Skeletal muscle satellite cell (primary cell): ENCODE results near the gene ARSK.

Source experiments
- H3K27me3 ChIP-seq: 2 replicates; pipeline ENCODE4 v1.7.0; 2013; ENCODE audit warnings: low read length; ENCODE audit not compliant: control insufficient read depth, insufficient read depth
- H3K36me3 ChIP-seq: 2 replicates; pipeline ENCODE4 v1.7.0; 2013; ENCODE audit warnings: mild to moderate bottlenecking, control low read depth, low read length; ENCODE audit not compliant: insufficient read depth
- H3K4me1 ChIP-seq: 2 replicates; pipeline ENCODE4 v1.7.0; 2013; ENCODE audit warnings: low read length; ENCODE audit not compliant: control insufficient read depth, insufficient read depth
- H3K4me2 ChIP-seq: 2 replicates; pipeline ENCODE4 v1.7.0; 2013; ENCODE audit warnings: mild to moderate bottlenecking, low read length
- H3K4me3 ChIP-seq: 2 replicates; pipeline ENCODE4 v1.7.0; 2013; ENCODE audit warnings: low read length
- H3K9ac ChIP-seq: 2 replicates; pipeline ENCODE4 v1.7.0; 2013; ENCODE audit warnings: mild to moderate bottlenecking, low read depth, low read length, moderate library complexity
- H3K9me3 ChIP-seq: replicated peaks from 2 replicates; pipeline ENCODE4 v1.7.0; 2013; ENCODE audit warnings: mild to moderate bottlenecking, control low read depth, low read length

ARSK gene

GRCh38 chr5:95609711-95610110, 54.8 kb downstream of the ARSK start:
- no peaks in the 10 kb centered on the region for H3K36me3 ChIP-seq

GRCh38 chr5:95610546-95610945, 55.6 kb downstream of the ARSK start:
- H3K27me3 ChIP-seq: no peaks in the 10 kb centered on the region
- H3K9ac ChIP-seq: no peak overlapping the region
- no peaks in the 10 kb centered on the region for H3K9me3 ChIP-seq
- no peaks in the 10 kb centered on the region for H3K36me3 ChIP-seq
- no peak overlapping the region for H3K4me2 ChIP-seq
- H3K4me3 ChIP-seq: no peak overlapping the region
- H3K4me1 ChIP-seq: no peaks in the 10 kb centered on the region

More at GRCh38 chr5:95609711-95610110, 54.8 kb downstream of the ARSK start:
- Histone ChIP-seq H3K27me3 (no peaks in the 10 kb centered on the region), H3K9me3 (no peaks in the 10 kb centered on the region), H3K4me3 (no peak overlapping the region), H3K4me1 (no peaks in the 10 kb centered on the region), H3K9ac (no peak overlapping the region), H3K4me2 (no peak overlapping the region)

- peaks cover 4% of the 10 kb centered on the region for H3K4me1 ChIP-seq
- no peaks in the 10 kb centered on the region for H3K9me3 ChIP-seq
- no peak overlapping the region for H3K4me3 ChIP-seq
Observed at GRCh38 chr5:95611396-95611795, 56.5 kb downstream of the ARSK start.

GRCh38 chr5:95613514-95613913, 58.6 kb downstream of the ARSK start:
- Histone ChIP-seq H3K27me3 (no peaks in the 10 kb centered on the region), H3K9me3 (no peaks in the 10 kb centered on the region), H3K9ac (no peak overlapping the region), H3K4me3 (no peak overlapping the region), H3K4me1 (peaks cover 12% of the 10 kb centered on the region), H3K36me3 (no peaks in the 10 kb centered on the region), H3K4me2 (no peak overlapping the region)

More at GRCh38 chr5:95611396-95611795, 56.5 kb downstream of the ARSK start:
- Histone ChIP-seq H3K4me2 (no peak overlapping the region), H3K36me3 (no peaks in the 10 kb centered on the region), H3K9ac (no peak overlapping the region), H3K27me3 (no peaks in the 10 kb centered on the region)

GRCh38 chr5:95615164-95615467, 60.2 kb downstream of the ARSK start:
- H3K4me2 ChIP-seq: no peak overlapping the region
- H3K9ac ChIP-seq: no peak overlapping the region
- H3K36me3 ChIP-seq: no peaks in the 10 kb centered on the region
- H3K9me3 ChIP-seq: no peaks in the 10 kb centered on the region
- no peaks in the 10 kb centered on the region for H3K27me3 ChIP-seq
- H3K4me3 ChIP-seq: no peak overlapping the region
- peaks cover 21% of the 10 kb centered on the region for H3K4me1 ChIP-seq

- no peaks in the 10 kb centered on the region for H3K36me3 ChIP-seq
- no peaks in the 10 kb centered on the region for H3K9me3 ChIP-seq
- H3K4me1 ChIP-seq: peaks cover 34% of the 10 kb centered on the region
- no peak overlapping the region for H3K4me3 ChIP-seq
- peak overlapping the region; percentile 32 for H3K4me2 ChIP-seq
- peaks cover 5% of the 10 kb centered on the region for H3K27me3 ChIP-seq
- H3K9ac ChIP-seq: no peak overlapping the region
Observed at GRCh38 chr5:95617057-95617456, 62.2 kb downstream of the ARSK start.

- peak overlapping the region; percentile 99 for H3K4me2 ChIP-seq
- H3K36me3 ChIP-seq: no peaks in the 10 kb centered on the region
- no peak overlapping the region for H3K4me3 ChIP-seq
- no peak overlapping the region for H3K9ac ChIP-seq
- peaks cover 5% of the 10 kb centered on the region for H3K27me3 ChIP-seq
- H3K9me3 ChIP-seq: no peaks in the 10 kb centered on the region
- peaks cover 34% of the 10 kb centered on the region for H3K4me1 ChIP-seq
Observed at GRCh38 chr5:95619096-95619495, 64.2 kb downstream of the ARSK start.

GRCh38 chr5:95619514-95620029, 64.7 kb downstream of the ARSK start:
- H3K36me3 ChIP-seq: no peaks in the 10 kb centered on the region
- peak overlapping the region; percentile 99 for H3K4me2 ChIP-seq
- peak overlapping the region; percentile 78 for H3K4me3 ChIP-seq
- peaks cover 5% of the 10 kb centered on the region for H3K27me3 ChIP-seq
- no peaks in the 10 kb centered on the region for H3K9me3 ChIP-seq
- peak overlapping the region; percentile 74 for H3K9ac ChIP-seq
- peaks cover 34% of the 10 kb centered on the region for H3K4me1 ChIP-seq

GRCh38 chr5:95620030-95620869, 65.3 kb downstream of the ARSK start, which contains the start of gene GPR150:
Gene GPR150, plus strand, starts transcription at chr5:95620087. Its CDS starts 189 bp downstream, at chr5:95620276.
- peaks cover 5% of the 10 kb centered on the region for H3K27me3 ChIP-seq
- peak within 1 kb of the TSS; percentile 74 for H3K9ac ChIP-seq
- H3K36me3 ChIP-seq: no peaks in the 10 kb centered on the region
- H3K4me3 ChIP-seq: peak within 1 kb of the TSS; percentile 78
- no peaks in the 10 kb centered on the region for H3K9me3 ChIP-seq
- peaks cover 34% of the 10 kb centered on the region for H3K4me1 ChIP-seq
- H3K4me2 ChIP-seq: peak within 1 kb of the TSS; percentile 99

GRCh38 chr5:95620870-95621838, 66.3 kb downstream of the ARSK start:
- Histone ChIP-seq H3K27me3 (peaks cover 5% of the 10 kb centered on the region), H3K4me3 (peak overlapping the region; percentile 78), H3K4me1 (peaks cover 32% of the 10 kb centered on the region), H3K36me3 (no peaks in the 10 kb centered on the region), H3K4me2 (peak overlapping the region; percentile 99), H3K9me3 (no peaks in the 10 kb centered on the region), H3K9ac (peak overlapping the region; percentile 57)
